A549 (cell line): ENCODE measurements around the gene PLD6. TPM values are rescaled to one million over a fixed set of nuclear protein-coding genes. Genes with fewer than 3 reads are reported as not detected.

Experiments
- ATAC-seq, 2 experiments: fragments of 200-7000 bp in 1 of 2; fragments of >200 bp in 1 of 2; cut with Nextera tagmentation in 1 of 2; cut with Tn5 transposase in 1 of 2; 3 replicates each; pipeline versions ENCODE4 v1.8.0 to v1.9.1; 2018 to 2020; ENCODE audit warnings: mild to moderate bottlenecking in 1 of 2, moderate library complexity in 1 of 2
- CTCF ChIA-PET: fragments of 300-600 bp; sonication (Branson Sonifier 250); formaldehyde crosslinking; extraction: SDS; loops from one replicate; lab custom pipeline; 2021; ENCODE audit warnings: antibody characterized with exemption, inconsistent platforms; lab: Yijun Ruan, JAX
- POLR2A ChIA-PET: fragments of 350-600 bp; formaldehyde crosslinking; extraction: SDS; loops from one replicate; lab custom pipeline; 2021; ENCODE audit warnings: antibody characterized with exemption, inconsistent platforms; lab: Yijun Ruan, JAX
- DNase-seq, 2 experiments: peaks; one replicate each; pipeline versions ENCODE4 v3.0.0 to v3.0.0-alpha.2; 2011 to 2016; ENCODE audit warnings: low read depth in 1 of 2, low spot score in 1 of 2
- FAIRE-seq: peaks from 2 replicates; lab custom pipeline; 2011; peaks lifted over from hg19 to GRCh38; lab: Jason Lieb, UNC
- H3K27ac ChIP-seq, 2 experiments: fragments of >200 bp; sonication (Bioruptor Twin); formaldehyde crosslinking; 3 replicates each; pipeline ENCODE4 v1.5.1; 2016 to 2017
- H3K4me1 ChIP-seq: fragments of >200 bp; sonication (Bioruptor Twin); formaldehyde crosslinking; 3 replicates; pipeline ENCODE4 v1.6.1; 2016
- H3K4me2 ChIP-seq: fragments of >200 bp; sonication (Bioruptor Twin); formaldehyde crosslinking; 3 replicates; pipeline ENCODE4 v1.6.1; 2016
- H3K4me3 ChIP-seq: fragments of >200 bp; sonication (Bioruptor Twin); formaldehyde crosslinking; 3 replicates; pipeline ENCODE4 v1.5.1; 2016
- H3K9me3 ChIP-seq: fragments of >200 bp; sonication (Bioruptor Twin); formaldehyde crosslinking; 3 replicates; pipeline ENCODE4 v1.6.1; 2016
- CBX2 ChIP-seq: fragments of 200-600 bp; sonication (generic); IDR thresholded peaks from 2 replicates; pipeline ENCODE4 v1.6.1; 2016; ENCODE audit warnings: low read depth, mild to moderate bottlenecking, borderline replicate concordance
- CBX8 ChIP-seq: fragments of 200-600 bp; sonication (generic); IDR thresholded peaks from 2 replicates; pipeline ENCODE4 v1.6.1; 2016
- CEBPB ChIP-seq, 2 experiments: fragments of >200 bp in 1 of 2; sonication (Bioruptor Twin) in 1 of 2; formaldehyde crosslinking in 1 of 2; IDR thresholded peaks; 2 replicates each; pipeline ENCODE4 v1.6.1; 2012 to 2016
- CHD4 ChIP-seq: fragments of 200-600 bp; sonication (generic); IDR thresholded peaks from 2 replicates; pipeline ENCODE4 v1.6.1; 2016; ENCODE audit warnings: antibody characterized with exemption, mild to moderate bottlenecking, borderline replicate concordance
- EHF ChIP-seq: fragments of 250-450 bp; sonication (Bioruptor Pico); IDR thresholded peaks from 2 replicates; pipeline ENCODE4 v1.5.0; 2020; ENCODE audit warnings: mild to moderate bottlenecking
- FOXS1 ChIP-seq: fragments of 250-450 bp; sonication (Bioruptor Pico); IDR thresholded peaks from 2 replicates; pipeline ENCODE4 v1.5.0; 2020; ENCODE audit warnings: mild to moderate bottlenecking, moderate library complexity
- HEYL ChIP-seq: fragments of 250-450 bp; sonication (Bioruptor Pico); IDR thresholded peaks from 2 replicates; pipeline ENCODE4 v1.8.0; 2021; ENCODE audit warnings: mild to moderate bottlenecking, moderate library complexity
- HOXA7 ChIP-seq: fragments of 250-450 bp; sonication (Bioruptor Pico); IDR thresholded peaks from 2 replicates; pipeline ENCODE4 v1.5.0; 2020; ENCODE audit warnings: mild to moderate bottlenecking, moderate library complexity
- HOXB5 ChIP-seq: fragments of 250-450 bp; sonication (Bioruptor Pico); IDR thresholded peaks from 2 replicates; pipeline ENCODE4 v1.5.0; 2020; ENCODE audit warnings: mild to moderate bottlenecking, moderate library complexity
- JUN ChIP-seq, 2 experiments: fragments of >200 bp; sonication (Bioruptor Twin); formaldehyde crosslinking; IDR thresholded peaks; 2 replicates in 1 of 2; 3 replicates in 1 of 2; pipeline ENCODE4 v1.6.1; 2016 to 2017
- KDM5A ChIP-seq: fragments of 200-600 bp; sonication (generic); IDR thresholded peaks from 2 replicates; pipeline ENCODE4 v1.6.1; 2016; ENCODE audit warnings: antibody characterized with exemption, mild to moderate bottlenecking
- PHF8 ChIP-seq: fragments of 200-600 bp; sonication (generic); IDR thresholded peaks from 2 replicates; pipeline ENCODE4 v1.6.1; 2016; ENCODE audit warnings: low read depth, mild to moderate bottlenecking, antibody characterized with exemption, moderate library complexity, borderline replicate concordance
- RAD21 ChIP-seq, 2 experiments: fragments of >200 bp in 1 of 2; sonication (Bioruptor Twin) in 1 of 2; formaldehyde crosslinking in 1 of 2; IDR thresholded peaks in 1 of 2; conservative IDR thresholded peaks in 1 of 2; 2 replicates in 1 of 2; 3 replicates in 1 of 2; pipeline ENCODE4 v1.6.1; 2012 to 2018; ENCODE audit warnings: inconsistent platforms in 1 of 2
- RCOR1 ChIP-seq: fragments of 150-350 bp; IDR thresholded peaks from 2 replicates; pipeline ENCODE4 v1.6.1; 2014; ENCODE audit warnings: antibody characterized with exemption, low read length, low read depth
- RFX5 ChIP-seq: fragments of 450-650 bp; IDR thresholded peaks from 2 replicates; pipeline ENCODE4 v1.7.1; 2014; ENCODE audit warnings: antibody characterized with exemption, mild to moderate bottlenecking, moderate library complexity
- SREBF2 ChIP-seq: fragments of 450-650 bp; IDR thresholded peaks from 2 replicates; pipeline ENCODE4 v1.6.1; 2014; ENCODE audit warnings: mild to moderate bottlenecking, moderate library complexity
- TP53 ChIP-seq: fragments of 250-450 bp; sonication (Bioruptor Pico); IDR thresholded peaks from 2 replicates; pipeline ENCODE4 v1.5.0; 2021; ENCODE audit warnings: mild to moderate bottlenecking, moderate library complexity
- ZC3H11A ChIP-seq: fragments of 450-650 bp; IDR thresholded peaks from 2 replicates; pipeline ENCODE4 v1.6.1; 2014; ENCODE audit warnings: antibody characterized with exemption, mild to moderate bottlenecking
- ZFP36 ChIP-seq: fragments of 450-650 bp; IDR thresholded peaks from 2 replicates; pipeline ENCODE4 v1.6.1; 2014; ENCODE audit warnings: borderline replicate concordance; ENCODE audit not compliant: partially characterized antibody
- WGBS: methylation state at CpG from one replicate; pipeline ENCODE4 v1.1.6; 2017; ENCODE audit errors: missing lambda C conversion rate; 5-methylcytosine and 5-hydroxymethylcytosine counted together
- polyA plus RNA-seq, 4 experiments: library from polyadenylated mRNA; depleted of rRNA in 3 of 4; stranded (reverse); fragments of >200 nt; fragmentation: RNase III in 1 of 4; extraction: RNeasy Plus Mini Kit Qiagen cat#74134 plus additional on column Dnase treatment in 1 of 4; gene quantifications; 2 replicates in 3 of 4; 3 replicates in 1 of 4; pipeline ENCODE4 v1.2.3, GENCODE V29; 2011 to 2017
- TF ChIP-seq, protein P1 (sequence below): IDR thresholded peaks from 2 replicates; pipeline ENCODE4 v1.6.1; 2012
- TF ChIP-seq, protein P2 (sequence below): fragments of 250-450 bp; sonication (Bioruptor Pico); IDR thresholded peaks from 2 replicates; pipeline ENCODE4 v1.5.0; 2020; ENCODE audit warnings: low read depth, mild to moderate bottlenecking, moderate library complexity
- TF ChIP-seq, protein P3 (sequence below): fragments of >200 bp; sonication (Bioruptor Twin); formaldehyde crosslinking; IDR thresholded peaks from 2 replicates; pipeline ENCODE4 v1.6.1; 2016
- TF ChIP-seq, protein P4 (sequence below): fragments of 200-600 bp; sonication (generic); IDR thresholded peaks from 2 replicates; pipeline ENCODE4 v1.6.1; 2016; ENCODE audit warnings: antibody characterized with exemption, mild to moderate bottlenecking, moderate library complexity

Gene PLD6
- polyA plus RNA-seq, 2 of the 4 experiments (the other 2 are of a cell fraction), result 5.6 to 5.7 TPM

DNA sequence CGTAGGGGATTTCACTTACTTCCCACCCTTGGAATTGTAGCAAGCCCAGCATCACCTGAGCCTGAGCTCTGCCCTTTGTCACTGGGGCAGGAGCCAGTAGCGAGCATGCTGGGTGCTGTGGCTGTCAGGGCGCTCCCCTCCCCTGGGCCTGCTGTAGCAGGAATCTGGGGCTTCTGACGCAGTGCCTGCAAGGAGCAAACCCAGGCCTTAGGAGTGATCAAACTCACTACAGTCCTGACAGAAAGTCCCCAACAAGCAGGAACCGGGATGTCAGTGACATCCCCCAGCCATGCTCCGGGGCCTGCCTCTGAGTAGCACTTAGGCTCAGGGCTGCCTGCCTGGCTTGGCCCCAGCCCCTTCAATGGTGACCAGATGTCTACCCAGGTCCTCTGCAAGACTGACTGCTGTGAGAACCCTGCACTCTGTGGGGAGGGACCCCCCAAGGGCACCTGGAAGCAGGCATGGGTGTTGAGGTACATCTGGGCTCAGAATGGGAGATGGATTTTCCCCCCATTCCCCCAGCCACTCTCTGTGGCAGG is 23.5 kb downstream of the PLD6 start (continued):
- TF ChIP-seq, protein P1, sequence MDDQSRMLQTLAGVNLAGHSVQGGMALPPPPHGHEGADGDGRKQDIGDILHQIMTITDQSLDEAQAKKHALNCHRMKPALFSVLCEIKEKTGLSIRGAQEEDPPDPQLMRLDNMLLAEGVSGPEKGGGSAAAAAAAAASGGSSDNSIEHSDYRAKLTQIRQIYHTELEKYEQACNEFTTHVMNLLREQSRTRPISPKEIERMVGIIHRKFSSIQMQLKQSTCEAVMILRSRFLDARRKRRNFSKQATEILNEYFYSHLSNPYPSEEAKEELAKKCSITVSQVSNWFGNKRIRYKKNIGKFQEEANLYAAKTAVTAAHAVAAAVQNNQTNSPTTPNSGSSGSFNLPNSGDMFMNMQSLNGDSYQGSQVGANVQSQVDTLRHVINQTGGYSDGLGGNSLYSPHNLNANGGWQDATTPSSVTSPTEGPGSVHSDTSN, result no peak
- no peak for TF ChIP-seq HEYL (CRISPR knock-in tag)

DNA sequence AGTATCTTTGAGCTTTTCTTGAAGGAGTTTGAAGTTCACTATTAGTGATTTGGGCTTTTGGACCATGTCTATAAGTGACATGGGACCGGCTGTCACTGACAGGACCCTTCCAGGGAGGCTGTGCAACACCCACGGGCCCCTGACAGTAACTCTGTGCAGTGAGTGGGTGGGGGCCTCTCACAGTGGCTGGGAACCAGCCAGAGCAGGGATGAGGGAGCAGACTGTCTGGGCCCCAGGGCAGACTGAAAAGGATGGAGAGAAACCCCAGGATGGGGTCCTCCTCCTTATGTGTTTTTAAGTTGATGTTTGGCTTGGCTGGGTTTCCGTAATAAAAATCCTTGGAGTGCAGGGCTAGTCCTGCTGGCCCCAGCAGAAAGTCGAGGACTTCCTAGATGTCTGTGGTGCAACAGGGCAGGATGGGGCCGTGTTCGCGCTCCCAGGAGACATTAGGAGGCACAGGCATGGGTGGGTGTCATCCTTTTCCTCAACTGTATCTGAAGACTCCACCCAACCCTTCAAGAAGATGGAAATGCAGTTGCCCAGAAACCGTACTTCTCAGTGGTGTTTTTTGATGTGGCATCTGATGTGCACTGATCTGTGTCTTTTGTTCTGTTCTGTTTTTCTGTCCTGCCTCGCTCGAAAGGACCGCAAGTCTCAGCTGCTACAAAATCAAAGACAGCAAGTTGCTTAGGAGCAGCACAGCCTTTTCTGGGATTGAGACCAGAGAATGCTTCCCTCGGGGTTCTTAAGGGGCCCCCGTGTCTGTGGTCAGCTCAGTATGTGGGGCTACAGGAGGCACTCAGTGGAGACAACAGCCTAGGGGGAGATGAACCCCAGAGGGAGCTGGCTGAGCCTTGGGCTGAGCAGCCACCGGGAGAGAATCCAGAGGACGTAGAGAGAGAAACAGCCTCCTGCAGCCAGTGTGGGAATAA is 24.2 kb downstream of the PLD6 start:
- DNase-seq (no peak), ATAC-seq (no peak), FAIRE-seq (no peak)
- H3K27ac ChIP-seq, result no peak overlapping the region
- 85% methylated on average over 15 of the region's 15 CpGs for WGBS
- CTCF ChIA-PET, result interaction anchor here (1.0 to 1.7 kb wide), 4 partner anchors 10 to 41 kb away, joined by 3 read pairs; no protein-coding TSS in a partner anchor
- POLR2A ChIA-PET, result no interaction called here
- H3K4me1 ChIP-seq, result 0 out of 3 replicates have a peak, but pooled peaks cover 4% of the 10 kb centered on the region
- H3K9me3 ChIP-seq, result no peaks in the 10 kb centered on the region
- H3K4me2 ChIP-seq, result no peak overlapping the region
- H3K4me3 ChIP-seq, result no peak overlapping the region
- TF ChIP-seq EHF (CRISPR knock-in tag) (no peak), ZC3H11A (no peak)
- TF ChIP-seq, protein P2, sequence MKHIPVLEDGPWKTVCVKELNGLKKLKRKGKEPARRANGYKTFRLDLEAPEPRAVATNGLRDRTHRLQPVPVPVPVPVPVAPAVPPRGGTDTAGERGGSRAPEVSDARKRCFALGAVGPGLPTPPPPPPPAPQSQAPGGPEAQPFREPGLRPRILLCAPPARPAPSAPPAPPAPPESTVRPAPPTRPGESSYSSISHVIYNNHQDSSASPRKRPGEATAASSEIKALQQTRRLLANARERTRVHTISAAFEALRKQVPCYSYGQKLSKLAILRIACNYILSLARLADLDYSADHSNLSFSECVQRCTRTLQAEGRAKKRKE (CRISPR knock-in tag), result no peak

DNA sequence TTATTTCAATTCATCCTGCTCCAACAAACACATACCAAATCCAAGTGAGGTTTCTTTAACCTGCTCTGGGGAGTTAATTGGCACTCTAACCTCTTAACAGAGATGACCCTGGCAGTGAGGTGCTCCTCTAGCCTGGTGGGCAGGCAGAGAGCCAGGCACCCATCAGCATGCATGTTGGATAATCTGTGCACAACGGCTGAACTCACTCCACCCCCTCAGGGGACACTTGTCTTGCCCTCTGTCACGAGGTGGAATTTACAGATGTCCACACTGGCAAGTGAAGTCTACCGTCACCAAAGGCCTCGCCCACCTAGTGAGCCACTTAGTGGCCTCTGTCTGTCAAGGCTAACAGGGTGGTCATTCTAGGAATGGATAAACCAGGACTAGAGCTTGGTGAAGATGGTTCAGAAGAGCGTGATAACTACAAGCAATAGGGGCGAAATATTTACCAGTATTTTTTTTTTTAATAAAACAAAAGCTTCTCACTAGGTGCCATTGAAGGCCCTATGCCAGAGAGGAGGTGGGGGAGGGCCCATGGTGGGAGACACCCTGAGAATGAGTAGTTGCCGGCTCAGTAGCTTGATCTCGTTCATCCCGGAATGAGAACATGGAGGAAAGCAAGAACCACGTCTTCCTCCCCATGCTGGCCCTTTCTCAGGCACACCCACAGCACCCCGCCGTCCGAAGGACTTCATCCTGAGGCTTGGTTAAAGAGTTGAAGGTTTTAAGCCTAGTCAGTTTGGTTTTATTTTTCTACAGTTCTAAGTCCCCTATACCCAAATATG is 25.2 kb downstream of the PLD6 start:
- ATAC-seq, result no peak
- CTCF ChIA-PET, result interaction anchor here (0.6 to 1.7 kb wide), 6 partner anchors 13 to 265 kb away, joined by 3 to 4 read pairs (median 3); no protein-coding TSS in a partner anchor
- POLR2A ChIA-PET, result no interaction called here
- Histone ChIP-seq H3K9me3 (no peaks in the 10 kb centered on the region), H3K27ac (no peak overlapping the region), H3K4me2 (no peak overlapping the region), H3K4me3 (no peak overlapping the region), H3K4me1 (0 out of 3 replicates have a peak, but pooled peaks cover under 1% of the 10 kb centered on the region)
- TF ChIP-seq RFX5 (no peak), KDM5A (no peak), PHF8 (no peak)
- 85% methylated on average over 13 of the region's 13 CpGs for WGBS
- DNase-seq, result no peak
- peak; percentile 61 for FAIRE-seq

DNA sequence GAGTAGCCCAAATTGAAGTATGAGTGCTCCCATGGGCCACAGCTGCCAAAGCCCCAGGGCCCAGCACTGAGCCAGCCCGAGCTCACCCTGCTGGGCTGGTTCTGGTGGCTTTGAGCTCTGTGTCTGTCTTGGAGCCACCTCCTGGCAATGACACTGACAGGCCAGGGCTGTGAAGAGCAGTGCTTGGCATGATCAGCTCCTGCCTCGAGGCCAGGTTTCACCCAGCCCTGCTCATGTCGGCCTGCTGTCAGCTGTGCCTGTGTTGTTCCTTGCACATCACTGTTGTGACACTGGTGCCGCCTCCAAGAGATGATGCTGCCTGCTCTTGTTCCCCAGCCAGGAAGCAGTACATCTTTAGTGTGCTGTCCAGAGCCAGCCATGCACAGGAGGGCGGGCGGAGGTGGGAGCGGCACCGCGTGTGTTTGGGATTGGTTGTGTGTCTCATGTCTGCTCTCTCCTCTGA is 26.0 kb downstream of the PLD6 start:
- H3K27ac ChIP-seq, result no peak overlapping the region
- FAIRE-seq, result no peak
- WGBS, result 93% methylated on average over 9 of the region's 9 CpGs
- CTCF ChIA-PET, result interaction anchor here (1.1 to 1.5 kb wide), 2 partner anchors 13 to 265 kb away, joined by 3 to 4 read pairs; no protein-coding TSS in a partner anchor
- H3K4me2 ChIP-seq, result no peak overlapping the region
- no peaks in the 10 kb centered on the region for H3K4me1 ChIP-seq
- no peak overlapping the region for H3K4me3 ChIP-seq
- no peaks in the 10 kb centered on the region for H3K9me3 ChIP-seq
- peak in 1 of 2 experiments; percentile 14; a peak in 2 of 6 replicates for ATAC-seq
- no peak for DNase-seq
- POLR2A ChIA-PET, result no interaction called here
- TF ChIP-seq CHD4 (no peak), HOXA7 (CRISPR knock-in tag) (no peak), FOXS1 (CRISPR knock-in tag) (no peak), RCOR1 (no peak), ZFP36 (no peak), SREBF2 (no peak), CBX2 (no peak), TP53 (CRISPR knock-in tag) (no peak), RAD21 (conservative IDR thresholded peaks at IDR 0.05 in 1 of 2, IDR thresholded peaks at IDR 0.05 in 1 of 2) (no peak), CBX8 (no peak), EHF (CRISPR knock-in tag) (no peak), JUN (IDR thresholded peaks at IDR 0.05) (no peak), HOXB5 (CRISPR knock-in tag) (no peak), CEBPB (IDR thresholded peaks at IDR 0.05) (no peak)
- TF ChIP-seq, protein P3, sequence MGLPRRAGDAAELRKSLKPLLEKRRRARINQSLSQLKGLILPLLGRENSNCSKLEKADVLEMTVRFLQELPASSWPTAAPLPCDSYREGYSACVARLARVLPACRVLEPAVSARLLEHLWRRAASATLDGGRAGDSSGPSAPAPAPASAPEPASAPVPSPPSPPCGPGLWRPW, result no peak
- TF ChIP-seq, protein P4, sequence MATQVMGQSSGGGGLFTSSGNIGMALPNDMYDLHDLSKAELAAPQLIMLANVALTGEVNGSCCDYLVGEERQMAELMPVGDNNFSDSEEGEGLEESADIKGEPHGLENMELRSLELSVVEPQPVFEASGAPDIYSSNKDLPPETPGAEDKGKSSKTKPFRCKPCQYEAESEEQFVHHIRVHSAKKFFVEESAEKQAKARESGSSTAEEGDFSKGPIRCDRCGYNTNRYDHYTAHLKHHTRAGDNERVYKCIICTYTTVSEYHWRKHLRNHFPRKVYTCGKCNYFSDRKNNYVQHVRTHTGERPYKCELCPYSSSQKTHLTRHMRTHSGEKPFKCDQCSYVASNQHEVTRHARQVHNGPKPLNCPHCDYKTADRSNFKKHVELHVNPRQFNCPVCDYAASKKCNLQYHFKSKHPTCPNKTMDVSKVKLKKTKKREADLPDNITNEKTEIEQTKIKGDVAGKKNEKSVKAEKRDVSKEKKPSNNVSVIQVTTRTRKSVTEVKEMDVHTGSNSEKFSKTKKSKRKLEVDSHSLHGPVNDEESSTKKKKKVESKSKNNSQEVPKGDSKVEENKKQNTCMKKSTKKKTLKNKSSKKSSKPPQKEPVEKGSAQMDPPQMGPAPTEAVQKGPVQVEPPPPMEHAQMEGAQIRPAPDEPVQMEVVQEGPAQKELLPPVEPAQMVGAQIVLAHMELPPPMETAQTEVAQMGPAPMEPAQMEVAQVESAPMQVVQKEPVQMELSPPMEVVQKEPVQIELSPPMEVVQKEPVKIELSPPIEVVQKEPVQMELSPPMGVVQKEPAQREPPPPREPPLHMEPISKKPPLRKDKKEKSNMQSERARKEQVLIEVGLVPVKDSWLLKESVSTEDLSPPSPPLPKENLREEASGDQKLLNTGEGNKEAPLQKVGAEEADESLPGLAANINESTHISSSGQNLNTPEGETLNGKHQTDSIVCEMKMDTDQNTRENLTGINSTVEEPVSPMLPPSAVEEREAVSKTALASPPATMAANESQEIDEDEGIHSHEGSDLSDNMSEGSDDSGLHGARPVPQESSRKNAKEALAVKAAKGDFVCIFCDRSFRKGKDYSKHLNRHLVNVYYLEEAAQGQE, result no peak
